NCI-H146 (cell line): ENCODE data around the gene PRRG2.
"Not testable (repeated sequence)": the region's sequence is repeated elsewhere in the genome, so short reads cannot be mapped to it uniquely, and the experiment has no call there.

Experiments used
- DNase-seq: peaks from one replicate; lab custom pipeline; 2025; lab: John Stamatoyannopoulos, UW

The PRRG2 gene

GRCh38 chr19:49609499-49610092 is 28.5 kb downstream of the PRRG2 start:
- DNase-seq: no peak

- DNase-seq: peak; percentile 65
Observed at GRCh38 chr19:49613374-49613773, 32.3 kb downstream of the PRRG2 start.

GRCh38 chr19:49614096-49614833 is 33.1 kb downstream of the PRRG2 start:
- no peak for DNase-seq

GRCh38 chr19:49615861-49616260 is 34.7 kb downstream of the PRRG2 start:
- DNase-seq: no peak

GRCh38 chr19:49616532-49616931 is 35.4 kb downstream of the PRRG2 start:
- no peak for DNase-seq

GRCh38 chr19:49616945-49617344 is 35.8 kb downstream of the PRRG2 start:
- DNase-seq: no peak

GRCh38 chr19:49617860-49618259 is 36.7 kb downstream of the PRRG2 start:
- not testable (repeated sequence) for DNase-seq

- DNase-seq: no peak
Observed at GRCh38 chr19:49624967-49625910, 44.1 kb downstream of the PRRG2 start.

GRCh38 chr19:49626226-49626625 is 45.1 kb downstream of the PRRG2 start:
- no peak for DNase-seq

GRCh38 chr19:49629659-49630058 is 48.5 kb downstream of the PRRG2 start:
- no peak for DNase-seq

GRCh38 chr19:49631014-49631588 is 50.0 kb downstream of the PRRG2 start:
- DNase-seq: no peak

GRCh38 chr19:49631610-49632192 is 50.6 kb downstream of the PRRG2 start:
- DNase-seq: no peak

- DNase-seq: no peak
Observed at GRCh38 chr19:49632576-49632975, 51.5 kb downstream of the PRRG2 start.

GRCh38 chr19:49633273-49633672 is 52.2 kb downstream of the PRRG2 start:
- not testable (repeated sequence) for DNase-seq

- DNase-seq: no peak
Observed at GRCh38 chr19:49635530-49636232, 54.6 kb downstream of the PRRG2 start.

- DNase-seq: peak; percentile 69
Observed at GRCh38 chr19:49636233-49636932, 55.3 kb downstream of the PRRG2 start.

- no peak for DNase-seq
Observed at GRCh38 chr19:49637821-49638738, 57.0 kb downstream of the PRRG2 start.

- DNase-seq: no peak
Observed at GRCh38 chr19:49639401-49640112, 58.4 kb downstream of the PRRG2 start.
